Glutamatergic neuron (in vitro differentiated cells): ENCODE results near the gene FAM174B. TPM values are rescaled to one million over a fixed set of nuclear protein-coding genes. Genes with fewer than 3 reads are reported as not detected.

Experiments
- DNase-seq: peaks from one replicate; pipeline ENCODE4 v3.0.0; 2022
- H3K27ac Mint-ChIP-seq: one replicate; pipeline ENCODE4 v1.8.0; 2020; ENCODE audit warnings: mild to moderate bottlenecking, mixed read lengths, inconsistent platforms; ENCODE audit not compliant: unreplicated experiment
- H3K27me3 Mint-ChIP-seq: one replicate; pipeline ENCODE4 v1.8.0; 2020; ENCODE audit warnings: mild to moderate bottlenecking, moderate library complexity, mixed read lengths, inconsistent platforms; ENCODE audit not compliant: unreplicated experiment
- H3K36me3 Mint-ChIP-seq: one replicate; pipeline ENCODE4 v1.8.0; 2020; ENCODE audit warnings: mild to moderate bottlenecking, mixed read lengths, inconsistent platforms; ENCODE audit not compliant: unreplicated experiment
- H3K4me1 Mint-ChIP-seq: one replicate; pipeline ENCODE4 v1.8.0; 2020; ENCODE audit warnings: mild to moderate bottlenecking, low read depth, mixed read lengths, inconsistent platforms; ENCODE audit not compliant: unreplicated experiment
- H3K4me3 Mint-ChIP-seq: one replicate; pipeline ENCODE4 v1.8.0; 2020; ENCODE audit warnings: mild to moderate bottlenecking, mixed read lengths, inconsistent platforms; ENCODE audit not compliant: unreplicated experiment
- H3K9me3 Mint-ChIP-seq: one replicate; pipeline ENCODE4 v1.8.0; 2020; ENCODE audit warnings: mild to moderate bottlenecking, moderate library complexity, mixed read lengths, inconsistent platforms; ENCODE audit not compliant: unreplicated experiment
- CTCF ChIP-seq: fragments of 200-600 bp; sonication (generic); IDR thresholded peaks from one replicate; pipeline ENCODE4 v1.5.0; 2021; ENCODE audit not compliant: partially characterized antibody, unreplicated experiment
- total RNA-seq: library from RNA; stranded (reverse); fragmentation: NEBNext Ultra II Directional; extraction: Animal tissue kit (Norgen Biotek cat#: 25700); gene quantifications from one replicate; pipeline ENCODE4 v1.2.1, GENCODE V29; 2021; ENCODE audit not compliant: unreplicated experiment

FAM174B gene
- total RNA-seq, 1 donor from 2014 or later = 8.6 TPM

- H3K36me3 Mint-ChIP-seq = peaks cover 29% of the 10 kb centered on the region
- H3K4me1 Mint-ChIP-seq = peaks cover 2% of the 10 kb centered on the region
- H3K27me3 Mint-ChIP-seq = peaks cover 6% of the 10 kb centered on the region
- no peak overlapping the region for H3K27ac Mint-ChIP-seq
- peaks cover 3% of the 10 kb centered on the region for H3K9me3 Mint-ChIP-seq
- no peak overlapping the region for H3K4me3 Mint-ChIP-seq
- no peak for DNase-seq
- no peak for TF ChIP-seq CTCF
Measured at GRCh38 chr15:92687195-92687602, 31.6 kb upstream of the FAM174B start.

- peak; percentile 60 for TF ChIP-seq CTCF
- Mint-ChIP-seq H3K27ac (no peak overlapping the region), H3K4me1 (peaks cover 2% of the 10 kb centered on the region), H3K27me3 (peaks cover 6% of the 10 kb centered on the region), H3K4me3 (no peak overlapping the region), H3K36me3 (peaks cover 12% of the 10 kb centered on the region), H3K9me3 (peaks cover 1% of the 10 kb centered on the region)
- DNase-seq = peak; percentile 62
Measured at GRCh38 chr15:92683511-92683834, 27.9 kb upstream of the FAM174B start.

- peaks cover 6% of the 10 kb centered on the region for H3K27me3 Mint-ChIP-seq
- peaks cover 8% of the 10 kb centered on the region for H3K36me3 Mint-ChIP-seq
- H3K4me1 Mint-ChIP-seq = peaks cover 2% of the 10 kb centered on the region
- no peak for DNase-seq
- TF ChIP-seq CTCF = no peak
- H3K9me3 Mint-ChIP-seq = peaks cover 1% of the 10 kb centered on the region
- H3K4me3 Mint-ChIP-seq = no peak overlapping the region
- H3K27ac Mint-ChIP-seq = no peak overlapping the region
Measured at GRCh38 chr15:92682741-92683510, 27.4 kb upstream of the FAM174B start.

GRCh38 chr15:92681141-92681631, 25.6 kb upstream of the FAM174B start:
- H3K4me1 Mint-ChIP-seq = peaks cover 2% of the 10 kb centered on the region
- H3K27me3 Mint-ChIP-seq = peaks cover 6% of the 10 kb centered on the region
- no peak overlapping the region for H3K27ac Mint-ChIP-seq
- H3K4me3 Mint-ChIP-seq = no peak overlapping the region
- no peak for DNase-seq
- H3K36me3 Mint-ChIP-seq = no peaks in the 10 kb centered on the region
- peaks cover 1% of the 10 kb centered on the region for H3K9me3 Mint-ChIP-seq
- TF ChIP-seq CTCF = no peak

GRCh38 chr15:92677999-92678398, 22.4 kb upstream of the FAM174B start:
- peaks cover 2% of the 10 kb centered on the region for H3K27me3 Mint-ChIP-seq
- no peak for DNase-seq
- no peak overlapping the region for H3K27ac Mint-ChIP-seq
- H3K36me3 Mint-ChIP-seq = no peaks in the 10 kb centered on the region
- TF ChIP-seq CTCF = no peak
- H3K4me3 Mint-ChIP-seq = no peak overlapping the region
- H3K4me1 Mint-ChIP-seq = peaks cover under 1% of the 10 kb centered on the region
- H3K9me3 Mint-ChIP-seq = peaks cover 1% of the 10 kb centered on the region
